Trophoblast cell (in vitro differentiated cells and primary cell): ENCODE results near the gene AGPAT3.

ENCODE experiments used
- DNase-seq, 2 donors: peaks; one replicate each; pipeline ENCODE4 v3.0.0-alpha.2; 2016
- H2AFZ ChIP-seq: 2 replicates; pipeline ENCODE4 v1.6.1; 2013; ENCODE audit warnings: low read length, moderate library complexity, mild to moderate bottlenecking; ENCODE audit not compliant: insufficient read depth, poor library complexity
- H2AK5ac ChIP-seq: 2 replicates; pipeline ENCODE4 v1.6.1; 2013; ENCODE audit warnings: mild to moderate bottlenecking, low read length
- H2BK120ac ChIP-seq: 2 replicates; pipeline ENCODE4 v1.6.1; 2013; ENCODE audit warnings: low read length, mild to moderate bottlenecking, moderate library complexity; ENCODE audit not compliant: insufficient read depth, poor library complexity
- H2BK12ac ChIP-seq: 2 replicates; pipeline ENCODE4 v1.6.1; 2013; ENCODE audit warnings: mild to moderate bottlenecking, low read length, moderate library complexity
- H2BK5ac ChIP-seq: 2 replicates; pipeline ENCODE4 v1.6.1; 2013; ENCODE audit warnings: low read length, low read depth, moderate library complexity, mild to moderate bottlenecking; ENCODE audit not compliant: poor library complexity
- H3K14ac ChIP-seq: 2 replicates; pipeline ENCODE4 v1.6.1; 2013; ENCODE audit warnings: mild to moderate bottlenecking, low read length
- H3K18ac ChIP-seq: 2 replicates; pipeline ENCODE4 v1.6.1; 2013; ENCODE audit warnings: mild to moderate bottlenecking, low read length
- H3K23ac ChIP-seq: 2 replicates; pipeline ENCODE4 v1.6.1; 2013; ENCODE audit warnings: low read length
- H3K27ac ChIP-seq: 2 replicates; pipeline ENCODE4 v1.5.1; 2013; ENCODE audit warnings: low read depth, mild to moderate bottlenecking, inconsistent platforms, low read length, moderate library complexity
- H3K27me3 ChIP-seq: 2 replicates; pipeline ENCODE4 v1.6.1; 2013; ENCODE audit warnings: inconsistent platforms, mild to moderate bottlenecking, low read length, moderate library complexity; ENCODE audit not compliant: insufficient read depth
- H3K36me3 ChIP-seq, 2 experiments: 1 replicate in 1 of 2; 2 replicates in 1 of 2; pipeline ENCODE4 v1.6.1; 2013; ENCODE audit warnings: low read length in 2 of 2, mild to moderate bottlenecking in 2 of 2, moderate library complexity in 1 of 2; ENCODE audit not compliant: insufficient read depth in 2 of 2, control insufficient read depth in 1 of 2
- H3K4ac ChIP-seq: 2 replicates; pipeline ENCODE4 v1.6.1; 2013; ENCODE audit warnings: low read depth, mild to moderate bottlenecking, low read length, moderate library complexity
- H3K4me1 ChIP-seq, 2 experiments: 1 replicate in 1 of 2; 2 replicates in 1 of 2; pipeline ENCODE4 v1.6.1; 2013; ENCODE audit warnings: low read length in 2 of 2, mild to moderate bottlenecking in 2 of 2, moderate library complexity in 1 of 2; ENCODE audit not compliant: insufficient read depth in 2 of 2, control insufficient read depth in 1 of 2
- H3K4me2 ChIP-seq: 2 replicates; pipeline ENCODE4 v1.6.1; 2013; ENCODE audit warnings: inconsistent platforms, mild to moderate bottlenecking, low read length, moderate library complexity
- H3K4me3 ChIP-seq: 2 replicates; pipeline ENCODE4 v1.5.1; 2013; ENCODE audit warnings: mild to moderate bottlenecking, low read depth, low read length, inconsistent platforms
- H3K79me1 ChIP-seq: one replicate; pipeline ENCODE4 v1.6.1; 2013; ENCODE audit warnings: low read length
- H3K79me2 ChIP-seq: 2 replicates; pipeline ENCODE4 v1.6.1; 2013; ENCODE audit warnings: low read length, mild to moderate bottlenecking; ENCODE audit not compliant: control insufficient read depth, insufficient read depth, poor library complexity
- H3K9ac ChIP-seq: 2 replicates; pipeline ENCODE4 v1.6.1; 2013; ENCODE audit warnings: mild to moderate bottlenecking, low read length
- H3K9me3 ChIP-seq: 2 replicates; pipeline ENCODE4 v1.6.1; 2013; ENCODE audit warnings: low read depth, mild to moderate bottlenecking, control low read depth, inconsistent platforms, low read length; ENCODE audit not compliant: insufficient read depth
- H4K12ac ChIP-seq: 2 replicates; pipeline ENCODE4 v1.6.1; 2013; ENCODE audit warnings: low read depth, mild to moderate bottlenecking, low read length, moderate library complexity
- H4K8ac ChIP-seq: 2 replicates; pipeline ENCODE4 v1.6.1; 2013; ENCODE audit warnings: low read depth, mild to moderate bottlenecking, low read length, moderate library complexity
- H4K91ac ChIP-seq: one replicate; pipeline ENCODE4 v1.6.1; 2013; ENCODE audit warnings: low read depth, mild to moderate bottlenecking, low read length, moderate library complexity
- WGBS: extraction: QIAGEN DNeasy Blood & Tissue Kit; methylation state at CpG from one replicate; pipeline ENCODE4 v1.1.7; 2013; ENCODE audit warnings: missing lambda C conversion rate; ENCODE audit not compliant: insufficient read length, insufficient coverage; ENCODE audit errors: extremely low coverage; 5-methylcytosine and 5-hydroxymethylcytosine counted together

Gene AGPAT3

GRCh38 chr21:43859747-43860214 lies 5.2 kb upstream of the AGPAT3 start:
- no peak overlapping the region for H3K4ac ChIP-seq
- no peak overlapping the region for H4K91ac ChIP-seq
- no peaks in the 10 kb centered on the region for H3K9me3 ChIP-seq
- no peak overlapping the region for H3K27ac ChIP-seq
- H3K14ac ChIP-seq: no peak overlapping the region
- H2BK120ac ChIP-seq: no peak overlapping the region
- H3K79me1 ChIP-seq: no peaks in the 10 kb centered on the region
- peaks cover 6% of the 10 kb centered on the region for H3K27me3 ChIP-seq
- no peak overlapping the region for H2AK5ac ChIP-seq
- no peak overlapping the region for H3K4me2 ChIP-seq
- no peak overlapping the region for H2AFZ ChIP-seq
- no peaks in the 10 kb centered on the region for H3K36me3 ChIP-seq
- H4K8ac ChIP-seq: no peak overlapping the region
- no peak overlapping the region for H4K12ac ChIP-seq
- H3K9ac ChIP-seq: no peak overlapping the region
- DNase-seq: no peak
- H2BK12ac ChIP-seq: no peak overlapping the region
- no CpG with 5 or more reads among the region's 8 CpGs for WGBS
- no peaks in the 10 kb centered on the region for H3K79me2 ChIP-seq
- no peak overlapping the region for H3K23ac ChIP-seq
- H3K4me3 ChIP-seq: no peak overlapping the region
- no peak overlapping the region for H3K18ac ChIP-seq
- peaks cover 3 to 5% of the 10 kb centered on the region in 2 experiments for H3K4me1 ChIP-seq
- H2BK5ac ChIP-seq: no peak overlapping the region

- Histone ChIP-seq H2AK5ac (no peak overlapping the region), H2BK12ac (no peak overlapping the region), H3K79me1 (peaks cover 3% of the 10 kb centered on the region), H2BK5ac (no peak overlapping the region), H4K8ac (no peak overlapping the region), H3K36me3 (no peaks in the 10 kb centered on the region), H2AFZ (no peak overlapping the region), H3K27me3 (peaks cover 8% of the 10 kb centered on the region), H3K14ac (no peak overlapping the region), H3K9ac (no peak overlapping the region), H3K4me3 (peak overlapping the region; percentile 13), H3K79me2 (no peaks in the 10 kb centered on the region), H3K27ac (no peak overlapping the region), H3K9me3 (no peaks in the 10 kb centered on the region), H3K18ac (no peak overlapping the region), H3K4ac (no peak overlapping the region), H4K12ac (no peak overlapping the region), H3K4me1 (peaks cover 5 to 8% of the 10 kb centered on the region in 2 experiments), H2BK120ac (no peak overlapping the region), H4K91ac (no peak overlapping the region), H3K4me2 (no peak overlapping the region), H3K23ac (no peak overlapping the region)
- whole genome bisulfite sequencing: no CpG with 5 or more reads among the region's 8 CpGs
- no peak for DNase-seq
These were observed 3.3 kb upstream of the AGPAT3 start for GRCh38 chr21:43861706-43862105.

GRCh38 chr21:43864313-43864961 lies 586 bp upstream of the AGPAT3 start:
- Histone ChIP-seq H3K23ac (no peak overlapping the region), H2AK5ac (no peak overlapping the region), H3K4me3 (peak overlapping the region; percentile 58), H2AFZ (peak overlapping the region; percentile 23), H3K9ac (no peak overlapping the region), H4K8ac (peak overlapping the region; percentile 22), H3K4ac (no peak overlapping the region), H4K91ac (no peak overlapping the region), H3K9me3 (no peaks in the 10 kb centered on the region), H3K79me2 (no peaks in the 10 kb centered on the region), H2BK5ac (no peak overlapping the region), H3K27ac (no peak overlapping the region), H3K14ac (peak overlapping the region; percentile 14), H3K18ac (no peak overlapping the region), H2BK12ac (no peak overlapping the region), H3K4me2 (peak overlapping the region; percentile 81), H3K79me1 (peaks cover 3% of the 10 kb centered on the region), H3K27me3 (peaks cover 8% of the 10 kb centered on the region), H4K12ac (no peak overlapping the region), H3K4me1 (peaks cover 5 to 10% of the 10 kb centered on the region in 2 experiments), H3K36me3 (no peaks in the 10 kb centered on the region), H2BK120ac (no peak overlapping the region)
- no CpG with 5 or more reads among the region's 81 CpGs for WGBS
- DNase-seq: peak; percentile 5 to 27

GRCh38 chr21:43865540-43866259 lies 677 bp downstream of the AGPAT3 start:
- H3K79me1 ChIP-seq: peaks cover 3% of the 10 kb centered on the region
- H3K4me2 ChIP-seq: peak overlapping the region; percentile 65
- H3K4me3 ChIP-seq: peak overlapping the region; percentile 58
- no peaks in the 10 kb centered on the region for H3K9me3 ChIP-seq
- no peak overlapping the region for H2BK12ac ChIP-seq
- no peak overlapping the region for H3K4ac ChIP-seq
- no peak overlapping the region for H3K27ac ChIP-seq
- no peaks in the 10 kb centered on the region for H3K79me2 ChIP-seq
- H2BK120ac ChIP-seq: peak overlapping the region; percentile 9
- no CpG with 5 or more reads among the region's 59 CpGs for WGBS
- peak overlapping the region; percentile 46 for H4K12ac ChIP-seq
- peak in 1 of 2 donors; percentile 14 for DNase-seq
- peak overlapping the region; percentile 61 for H3K14ac ChIP-seq
- peaks cover 5 to 10% of the 10 kb centered on the region in 2 experiments for H3K4me1 ChIP-seq
- peak overlapping the region; percentile 74 for H3K18ac ChIP-seq
- H2AK5ac ChIP-seq: no peak overlapping the region
- peaks cover 0 to 2% of the 10 kb centered on the region in 2 experiments for H3K36me3 ChIP-seq
- peak overlapping the region; percentile 61 for H2AFZ ChIP-seq
- H3K23ac ChIP-seq: no peak overlapping the region
- H3K27me3 ChIP-seq: peaks cover 8% of the 10 kb centered on the region
- no peak overlapping the region for H3K9ac ChIP-seq
- peak overlapping the region; percentile 81 for H4K8ac ChIP-seq
- no peak overlapping the region for H2BK5ac ChIP-seq
- H4K91ac ChIP-seq: peak overlapping the region; percentile 52
